ENCODE measurements around the gene GABRR3.

The GABRR3 gene

DNA sequence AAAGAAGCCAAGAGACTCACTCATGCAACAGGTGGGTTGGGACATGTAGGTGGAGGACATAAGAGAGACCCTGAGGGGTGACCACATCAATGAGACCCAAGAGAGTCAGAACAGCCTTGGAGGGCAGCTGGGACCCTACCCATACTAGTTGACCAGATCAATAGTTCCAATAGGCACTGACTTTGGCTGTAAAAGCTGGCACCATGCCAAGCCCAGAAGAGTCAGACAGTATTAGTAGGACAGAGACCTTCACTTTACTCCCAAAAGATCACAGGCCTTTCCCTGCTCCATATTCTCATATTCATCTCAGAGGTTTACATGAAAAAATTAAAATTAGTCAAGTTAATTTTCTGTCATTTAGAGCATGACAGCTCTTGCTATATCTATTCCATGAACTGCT, 20.9 kb upstream of the GABRR3 start:
- Mint-ChIP-seq H3K27ac (no peak overlapping the region), H3K27me3 (ENCODE audit: low read depth) (no peaks in the 10 kb centered on the region), H3K4me1 (no peaks in the 10 kb centered on the region), H3K36me3 (ENCODE audit: low read depth) (no peaks in the 10 kb centered on the region), H3K4me3 (no peak overlapping the region), H3K9me3 (no peaks in the 10 kb centered on the region)
- TF ChIP-seq, protein P1, sequence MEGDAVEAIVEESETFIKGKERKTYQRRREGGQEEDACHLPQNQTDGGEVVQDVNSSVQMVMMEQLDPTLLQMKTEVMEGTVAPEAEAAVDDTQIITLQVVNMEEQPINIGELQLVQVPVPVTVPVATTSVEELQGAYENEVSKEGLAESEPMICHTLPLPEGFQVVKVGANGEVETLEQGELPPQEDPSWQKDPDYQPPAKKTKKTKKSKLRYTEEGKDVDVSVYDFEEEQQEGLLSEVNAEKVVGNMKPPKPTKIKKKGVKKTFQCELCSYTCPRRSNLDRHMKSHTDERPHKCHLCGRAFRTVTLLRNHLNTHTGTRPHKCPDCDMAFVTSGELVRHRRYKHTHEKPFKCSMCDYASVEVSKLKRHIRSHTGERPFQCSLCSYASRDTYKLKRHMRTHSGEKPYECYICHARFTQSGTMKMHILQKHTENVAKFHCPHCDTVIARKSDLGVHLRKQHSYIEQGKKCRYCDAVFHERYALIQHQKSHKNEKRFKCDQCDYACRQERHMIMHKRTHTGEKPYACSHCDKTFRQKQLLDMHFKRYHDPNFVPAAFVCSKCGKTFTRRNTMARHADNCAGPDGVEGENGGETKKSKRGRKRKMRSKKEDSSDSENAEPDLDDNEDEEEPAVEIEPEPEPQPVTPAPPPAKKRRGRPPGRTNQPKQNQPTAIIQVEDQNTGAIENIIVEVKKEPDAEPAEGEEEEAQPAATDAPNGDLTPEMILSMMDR (IDR thresholded peaks at IDR 0.05; ENCODE audit: unreplicated experiment in 3 of 3), result no peak

DNA sequence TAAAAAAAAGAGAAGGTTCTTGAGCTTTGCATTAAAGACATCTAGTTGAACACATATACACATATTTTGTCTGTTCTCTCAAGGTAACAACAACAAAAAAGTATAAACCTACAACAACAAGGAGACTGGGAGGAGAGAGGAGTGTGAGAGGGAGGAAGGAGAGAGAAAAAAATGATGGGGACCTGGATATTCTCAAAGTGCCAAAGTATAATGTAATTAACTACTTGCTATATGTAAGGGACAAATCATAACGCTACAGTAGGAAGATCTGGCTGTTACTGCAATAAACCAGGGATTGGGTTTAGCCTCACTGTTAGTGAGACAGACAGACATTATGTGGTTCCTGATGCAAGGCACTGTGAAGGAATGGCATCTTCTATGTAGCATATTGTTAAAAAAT, 14.2 kb upstream of the GABRR3 start:
- Mint-ChIP-seq H3K36me3 (ENCODE audit: low read depth) (no peaks in the 10 kb centered on the region), H3K4me1 (no peaks in the 10 kb centered on the region), H3K27me3 (ENCODE audit: low read depth) (no peaks in the 10 kb centered on the region), H3K27ac (no peak overlapping the region), H3K9me3 (no peaks in the 10 kb centered on the region), H3K4me3 (no peak overlapping the region)
- TF ChIP-seq, protein P1 (IDR thresholded peaks at IDR 0.05; ENCODE audit: unreplicated experiment in 3 of 3), result no peak

DNA sequence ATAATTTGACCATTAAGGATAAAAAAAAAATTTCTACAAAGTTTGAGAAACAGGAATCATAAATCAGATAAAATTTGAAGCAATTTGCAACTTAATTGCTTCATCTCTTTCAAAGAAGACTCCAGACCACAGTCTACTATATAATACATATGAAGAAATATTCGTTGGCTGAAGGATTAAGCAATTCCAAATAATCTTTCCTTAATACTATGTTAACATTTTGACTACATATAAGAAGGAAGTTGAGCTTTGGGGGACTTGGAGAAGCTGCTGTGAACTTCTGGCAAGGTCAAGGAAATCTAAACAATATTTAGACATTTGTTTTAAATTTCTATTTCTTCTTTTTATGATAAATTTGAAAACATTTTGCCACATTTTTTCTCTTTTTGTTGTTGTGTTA, 13.5 kb upstream of the GABRR3 start:
- Mint-ChIP-seq H3K27me3 (ENCODE audit: low read depth) (no peaks in the 10 kb centered on the region), H3K36me3 (ENCODE audit: low read depth) (no peaks in the 10 kb centered on the region), H3K9me3 (no peaks in the 10 kb centered on the region), H3K4me3 (no peak overlapping the region), H3K27ac (no peak overlapping the region), H3K4me1 (no peaks in the 10 kb centered on the region)
- TF ChIP-seq, protein P1 (IDR thresholded peaks at IDR 0.05; ENCODE audit: unreplicated experiment in 3 of 3), result no peak

DNA sequence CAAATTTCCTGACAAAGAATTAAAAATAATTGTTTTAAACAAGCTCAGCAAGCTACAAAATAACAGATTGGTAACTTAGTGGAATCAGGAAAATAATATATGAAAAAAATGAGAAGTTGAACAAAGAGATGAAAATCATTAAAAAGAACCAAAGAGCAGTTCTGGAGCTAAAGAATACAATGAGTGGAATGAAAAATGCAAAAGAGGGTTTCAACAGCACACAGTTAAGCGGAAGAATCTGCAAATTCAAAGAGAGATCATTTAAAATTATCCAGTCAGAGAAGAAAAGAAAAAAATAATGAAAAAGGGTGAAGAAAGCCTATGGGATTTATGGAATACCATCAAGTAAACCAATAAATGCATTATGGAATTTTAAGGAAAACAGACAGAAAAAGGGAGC, 6.2 kb upstream of the GABRR3 start:
- Mint-ChIP-seq H3K4me1 (no peaks in the 10 kb centered on the region), H3K9me3 (peaks cover 12% of the 10 kb centered on the region), H3K27me3 (ENCODE audit: low read depth) (peaks cover 9% of the 10 kb centered on the region), H3K4me3 (no peak overlapping the region), H3K27ac (no peak overlapping the region), H3K36me3 (ENCODE audit: low read depth) (no peaks in the 10 kb centered on the region)
- TF ChIP-seq, protein P1 (IDR thresholded peaks at IDR 0.05; ENCODE audit: unreplicated experiment in 3 of 3), result no peak

DNA sequence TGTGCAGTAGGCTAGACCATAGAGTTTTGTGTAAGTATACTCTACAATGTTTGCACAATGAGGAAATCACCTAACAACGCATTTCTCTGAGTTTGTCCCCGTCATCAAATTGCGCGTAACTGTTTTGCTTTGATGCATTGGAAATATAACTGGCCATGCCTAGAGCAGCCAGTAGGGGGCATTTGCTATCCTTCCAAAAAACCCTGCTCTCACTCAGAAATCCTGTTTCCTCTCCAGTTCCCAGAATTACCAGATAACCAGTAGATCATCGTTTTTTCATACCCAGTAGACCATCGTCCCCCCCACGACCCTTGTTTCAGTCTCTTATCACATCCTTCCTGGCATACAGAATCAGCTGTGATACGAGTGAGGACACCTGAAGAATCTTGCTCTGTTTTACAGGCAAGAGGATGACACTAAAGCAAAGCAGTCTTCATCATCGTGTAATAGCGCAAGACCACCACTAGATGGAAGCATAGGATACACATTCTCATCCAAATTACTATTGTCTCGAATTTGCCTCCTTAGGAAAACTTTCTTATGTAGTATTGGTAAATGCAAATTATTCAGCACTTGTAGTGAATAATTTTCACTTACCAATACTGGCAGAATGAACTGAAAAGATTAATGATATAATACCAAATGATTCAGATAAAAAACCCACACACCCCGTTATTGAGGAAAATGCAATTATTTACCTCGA, 4.4 kb upstream of the GABRR3 start:
- Mint-ChIP-seq H3K27me3 (ENCODE audit: low read depth) (peaks cover 9% of the 10 kb centered on the region), H3K36me3 (ENCODE audit: low read depth) (no peaks in the 10 kb centered on the region), H3K4me3 (peak overlapping the region; percentile 79 to 87 (median 84)), H3K9me3 (peaks cover 12% of the 10 kb centered on the region), H3K27ac (no peak overlapping the region), H3K4me1 (no peaks in the 10 kb centered on the region)
- TF ChIP-seq, protein P1 (IDR thresholded peaks at IDR 0.05; ENCODE audit: unreplicated experiment in 3 of 3), result peak in 2 of 3 experiments; percentile 90 to 92

DNA sequence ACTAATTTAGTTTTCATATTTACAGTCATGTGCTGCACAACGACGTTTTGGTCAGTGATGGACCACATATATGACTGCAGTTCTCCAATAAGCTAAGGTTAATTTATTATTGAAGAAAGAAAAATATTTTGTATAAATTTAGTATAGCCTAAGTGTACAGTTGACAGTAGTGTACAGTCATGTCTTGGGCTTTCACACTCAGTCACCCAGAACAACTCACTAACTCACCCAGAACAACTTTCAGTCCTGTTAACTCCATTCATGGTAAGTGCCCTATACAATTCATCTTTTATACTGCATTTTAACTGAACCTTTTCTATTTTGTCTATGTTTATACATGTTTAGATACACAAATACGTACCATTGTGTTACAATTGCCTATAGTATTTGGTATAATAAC, 3.8 kb upstream of the GABRR3 start:
- H3K36me3 Mint-ChIP-seq (ENCODE audit: low read depth), result no peaks in the 10 kb centered on the region
- no peak overlapping the region for H3K27ac Mint-ChIP-seq
- H3K27me3 Mint-ChIP-seq (ENCODE audit: low read depth), result peaks cover 9% of the 10 kb centered on the region
- no peak overlapping the region for H3K4me3 Mint-ChIP-seq
- H3K4me1 Mint-ChIP-seq, result no peaks in the 10 kb centered on the region
- TF ChIP-seq, protein P1 (IDR thresholded peaks at IDR 0.05; ENCODE audit: unreplicated experiment in 3 of 3), result no peak
- peaks cover 12% of the 10 kb centered on the region for H3K9me3 Mint-ChIP-seq

Measured in nephron (organoid).